ENCODE measurements around the gene C1orf115.

Gene C1orf115

GRCh38 chr1:220684890-220685289, 5.3 kb upstream of the C1orf115 start:
- Mint-ChIP-seq H3K27ac (no peak overlapping the region), H3K4me3 (no peak overlapping the region), H3K4me1 (ENCODE audit: low read depth) (peaks cover 3% of the 10 kb centered on the region), H3K36me3 (ENCODE audit: low read depth) (no peaks in the 10 kb centered on the region), H3K9me3 (no peaks in the 10 kb centered on the region), H3K27me3 (peaks cover 4% of the 10 kb centered on the region)

GRCh38 chr1:220685879-220686278, 4.3 kb upstream of the C1orf115 start:
- Mint-ChIP-seq H3K4me3 (no peak overlapping the region), H3K27ac (no peak overlapping the region), H3K36me3 (ENCODE audit: low read depth) (no peaks in the 10 kb centered on the region), H3K4me1 (ENCODE audit: low read depth) (peaks cover 5% of the 10 kb centered on the region), H3K27me3 (peaks cover 7% of the 10 kb centered on the region), H3K9me3 (no peaks in the 10 kb centered on the region)

DNA sequence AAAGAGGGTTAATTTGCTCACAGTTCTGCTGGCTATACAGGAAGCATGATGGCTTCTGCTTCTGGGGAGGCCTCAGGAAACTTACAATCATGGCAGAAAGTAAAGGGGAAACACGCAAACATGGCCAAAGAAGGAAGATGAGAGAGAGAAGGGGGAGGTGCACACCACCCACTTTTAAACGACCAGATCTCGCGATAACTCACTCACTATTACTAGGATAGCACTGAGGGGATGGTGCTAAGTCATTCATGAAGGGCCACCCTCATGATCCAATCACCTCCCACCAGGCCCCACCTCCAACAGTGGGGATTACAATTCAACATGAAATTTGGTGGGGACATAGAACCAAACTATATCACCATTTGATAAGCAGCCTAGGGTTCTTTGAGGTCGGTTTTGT, 2.4 kb upstream of the C1orf115 start:
- H3K27ac Mint-ChIP-seq: no peak overlapping the region
- peaks cover 5% of the 10 kb centered on the region for H3K4me1 Mint-ChIP-seq (ENCODE audit: low read depth)
- no peaks in the 10 kb centered on the region for H3K9me3 Mint-ChIP-seq
- H3K4me3 Mint-ChIP-seq: no peak overlapping the region
- H3K27me3 Mint-ChIP-seq: peaks cover 24% of the 10 kb centered on the region
- H3K36me3 Mint-ChIP-seq (ENCODE audit: low read depth): no peaks in the 10 kb centered on the region

DNA sequence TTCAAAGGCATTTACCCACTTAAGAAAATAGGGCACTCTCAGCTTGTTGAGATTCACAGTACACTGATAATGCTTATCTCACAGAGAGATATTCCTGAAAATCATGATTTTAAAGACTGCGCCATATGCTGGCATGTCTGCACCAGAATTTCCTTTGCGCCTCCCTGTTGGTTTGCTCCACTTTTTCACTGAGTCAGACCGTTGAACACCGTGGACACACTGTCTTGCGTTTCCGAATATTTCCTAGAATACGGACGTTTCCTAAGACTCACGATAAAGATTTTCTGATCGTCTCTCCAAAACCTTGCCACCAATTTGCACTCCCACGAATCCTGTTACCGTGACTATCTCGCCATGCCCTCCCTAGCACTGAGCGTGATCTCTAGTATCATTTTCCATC, 497 bp upstream of the C1orf115 start:
- H3K27ac Mint-ChIP-seq: no peak overlapping the region
- H3K27me3 Mint-ChIP-seq: peaks cover 28% of the 10 kb centered on the region
- H3K4me3 Mint-ChIP-seq: peak overlapping the region; percentile 79

DNA sequence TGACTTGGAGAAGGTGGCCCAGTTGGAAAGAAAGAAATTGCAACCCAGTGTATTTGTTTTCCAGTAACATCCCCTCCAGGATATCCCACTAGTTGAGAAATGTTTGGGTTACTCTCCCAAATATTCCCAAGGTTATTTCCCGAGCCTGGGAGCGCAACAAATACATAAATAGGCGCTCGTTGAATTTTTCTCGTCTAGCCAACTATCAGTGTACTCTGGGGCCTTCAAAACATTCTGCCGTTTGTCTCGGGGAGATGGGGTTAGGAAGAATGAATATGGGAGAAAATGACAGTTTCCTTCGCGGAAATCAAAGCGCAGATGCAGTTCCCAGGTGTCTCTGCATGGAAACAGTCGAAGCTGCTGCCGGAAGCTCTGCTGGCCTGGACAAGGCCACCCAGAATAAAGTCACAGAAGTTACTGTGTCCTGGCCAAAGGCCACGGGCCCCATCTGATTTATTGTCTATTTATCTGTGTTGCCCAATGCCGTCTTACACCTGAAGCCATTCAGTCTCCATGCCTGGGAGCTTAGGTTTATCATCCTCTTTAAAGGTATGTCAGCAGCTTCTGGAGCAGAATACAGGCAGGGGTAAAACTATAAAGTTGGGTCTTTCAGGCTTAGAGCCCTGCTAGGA, 1.0 kb downstream of the C1orf115 start:
- Mint-ChIP-seq H3K4me1 (ENCODE audit: low read depth) (peaks cover 5% of the 10 kb centered on the region), H3K9me3 (no peaks in the 10 kb centered on the region), H3K27ac (no peak overlapping the region), H3K36me3 (ENCODE audit: low read depth) (no peaks in the 10 kb centered on the region), H3K27me3 (peaks cover 28% of the 10 kb centered on the region), H3K4me3 (peak overlapping the region; percentile 49)

More for the DNA sequence above, 497 bp upstream of the C1orf115 start:
- no peaks in the 10 kb centered on the region for H3K9me3 Mint-ChIP-seq
- H3K4me1 Mint-ChIP-seq (ENCODE audit: low read depth): peaks cover 5% of the 10 kb centered on the region
- H3K36me3 Mint-ChIP-seq (ENCODE audit: low read depth): no peaks in the 10 kb centered on the region

DNA sequence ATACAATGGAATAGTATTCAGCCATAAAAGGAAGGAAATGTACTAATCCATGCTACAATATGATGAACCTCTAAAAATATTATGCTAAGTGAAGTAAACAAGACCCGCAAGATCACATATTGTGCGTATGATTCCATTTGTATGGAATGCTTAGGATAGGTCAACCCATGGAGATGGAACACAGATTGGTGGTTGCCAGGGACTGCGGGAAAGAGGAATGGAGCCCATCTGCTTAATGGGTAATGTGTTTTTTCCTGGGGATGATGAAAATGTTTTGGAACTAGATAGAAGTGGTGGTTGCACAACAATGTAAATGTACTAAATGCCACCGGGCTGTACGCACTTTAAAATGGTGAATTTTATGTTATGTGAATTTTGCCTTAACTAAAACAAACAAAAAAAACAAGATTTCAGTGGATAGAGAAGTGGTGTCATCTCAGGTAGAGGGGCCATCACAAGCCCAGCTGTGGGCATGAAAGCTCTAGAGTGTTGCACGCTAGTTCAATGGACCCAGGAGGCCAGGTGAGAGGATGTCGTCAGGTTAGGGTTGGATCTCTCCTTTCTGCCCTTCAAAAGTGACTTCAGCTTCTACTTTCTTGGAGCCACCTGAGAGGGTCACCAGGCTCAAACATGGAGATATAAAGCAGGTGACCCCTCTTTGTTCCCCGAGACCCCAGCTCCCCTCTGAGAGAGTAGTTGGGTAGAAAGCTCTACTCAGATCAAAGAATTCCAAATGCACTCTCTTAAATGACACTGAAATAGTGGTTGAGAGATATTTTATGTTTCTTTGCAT, 2.5 kb downstream of the C1orf115 start:
- H3K27me3 Mint-ChIP-seq: peaks cover 28% of the 10 kb centered on the region
- H3K9me3 Mint-ChIP-seq: no peaks in the 10 kb centered on the region
- H3K4me1 Mint-ChIP-seq (ENCODE audit: low read depth): peaks cover 5% of the 10 kb centered on the region
- no peaks in the 10 kb centered on the region for H3K36me3 Mint-ChIP-seq (ENCODE audit: low read depth)
- H3K27ac Mint-ChIP-seq: no peak overlapping the region
- no peak overlapping the region for H3K4me3 Mint-ChIP-seq

DNA sequence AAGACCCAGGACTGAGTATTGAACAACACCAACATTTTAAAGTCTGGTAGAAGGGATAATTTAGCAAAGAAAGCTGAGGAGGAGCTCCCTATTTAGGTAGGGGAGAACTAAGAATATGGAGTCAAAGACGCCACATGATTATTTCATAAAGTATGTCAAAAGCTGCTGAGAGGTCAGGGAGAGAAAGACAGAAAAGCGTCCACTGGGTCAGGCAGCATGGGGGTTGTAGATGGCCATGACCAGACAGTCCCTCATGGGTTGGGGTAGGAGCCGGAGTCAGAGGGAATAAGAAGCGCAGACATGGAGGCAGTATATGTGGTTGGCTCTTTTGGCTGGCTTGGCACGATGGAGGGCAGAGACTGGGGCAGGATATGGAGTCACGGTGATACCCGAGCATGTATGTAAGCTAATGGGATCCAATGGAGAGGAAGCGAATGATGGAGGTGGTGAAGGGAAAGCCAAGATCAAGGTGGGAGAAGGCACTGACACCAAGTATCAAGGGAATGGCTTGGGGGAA, 4.8 kb downstream of the C1orf115 start:
- Mint-ChIP-seq H3K27me3 (peaks cover 24% of the 10 kb centered on the region), H3K36me3 (ENCODE audit: low read depth) (no peaks in the 10 kb centered on the region), H3K4me1 (ENCODE audit: low read depth) (peaks cover 1% of the 10 kb centered on the region), H3K4me3 (no peak overlapping the region), H3K27ac (no peak overlapping the region), H3K9me3 (no peaks in the 10 kb centered on the region)

GRCh38 chr1:220695426-220695825, 5.3 kb downstream of the C1orf115 start:
- H3K4me3 Mint-ChIP-seq: no peak overlapping the region
- no peak overlapping the region for H3K27ac Mint-ChIP-seq
- H3K4me1 Mint-ChIP-seq (ENCODE audit: low read depth): no peaks in the 10 kb centered on the region
- H3K36me3 Mint-ChIP-seq (ENCODE audit: low read depth): no peaks in the 10 kb centered on the region
- no peaks in the 10 kb centered on the region for H3K9me3 Mint-ChIP-seq
- peaks cover 22% of the 10 kb centered on the region for H3K27me3 Mint-ChIP-seq

DNA sequence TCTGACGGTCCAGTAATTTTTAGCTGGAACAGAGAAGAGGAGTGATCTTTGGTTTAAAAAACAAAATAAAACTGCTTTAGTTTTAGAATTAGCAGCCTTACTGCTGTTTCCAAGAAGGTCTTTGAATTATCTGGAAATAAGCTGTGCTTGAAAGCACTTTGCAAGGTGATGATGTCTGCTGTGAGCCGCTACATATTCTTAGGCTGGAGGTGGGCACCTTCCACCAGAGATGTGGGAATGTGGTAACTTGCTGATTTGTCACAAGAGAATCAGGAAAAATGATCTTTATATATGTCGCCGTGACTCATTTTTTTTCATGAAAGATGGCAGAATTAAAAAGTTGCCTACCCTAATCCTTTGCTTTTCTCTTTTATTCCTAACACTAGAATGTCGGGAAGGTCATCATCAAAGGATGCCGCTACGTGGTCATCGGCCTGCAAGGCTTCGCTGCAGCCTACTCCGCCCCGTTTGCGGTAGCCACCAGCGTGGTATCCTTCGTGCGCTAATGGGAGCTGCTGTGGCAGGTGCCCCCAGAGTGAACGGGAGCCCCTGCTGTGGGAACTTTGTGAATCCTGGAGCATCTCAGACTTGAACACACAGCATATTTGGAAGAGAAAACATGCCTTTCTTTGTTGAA, 6.2 kb downstream of the C1orf115 start:
- Mint-ChIP-seq H3K9me3 (no peaks in the 10 kb centered on the region), H3K4me3 (no peak overlapping the region), H3K27ac (no peak overlapping the region), H3K4me1 (ENCODE audit: low read depth) (no peaks in the 10 kb centered on the region), H3K27me3 (peaks cover 17% of the 10 kb centered on the region), H3K36me3 (ENCODE audit: low read depth) (no peaks in the 10 kb centered on the region)

DNA sequence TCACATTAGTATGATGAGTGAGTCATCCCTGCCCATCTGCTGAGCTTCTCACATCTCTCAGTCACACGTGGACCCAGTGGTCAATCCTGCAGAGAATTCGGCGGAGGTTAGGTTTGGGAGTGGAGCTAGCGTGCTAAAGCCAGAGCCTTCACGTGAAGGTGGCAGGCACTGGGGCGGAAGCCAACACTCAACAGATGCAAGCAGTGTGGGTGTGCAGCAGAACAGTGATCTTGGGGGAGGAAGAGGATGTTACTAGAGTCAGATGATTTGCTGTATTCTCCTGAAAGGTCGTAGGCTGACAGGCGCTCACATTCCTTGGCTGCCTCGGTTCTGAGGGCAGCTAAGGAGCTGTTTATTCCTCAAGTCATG, 6.7 kb downstream of the C1orf115 start:
- no peaks in the 10 kb centered on the region for H3K36me3 Mint-ChIP-seq (ENCODE audit: low read depth)
- peaks cover 13% of the 10 kb centered on the region for H3K27me3 Mint-ChIP-seq

GRCh38 chr1:220697326-220697725, 7.2 kb downstream of the C1orf115 start:
- Mint-ChIP-seq H3K4me3 (no peak overlapping the region), H3K27me3 (peaks cover 14% of the 10 kb centered on the region), H3K9me3 (no peaks in the 10 kb centered on the region), H3K36me3 (ENCODE audit: low read depth) (no peaks in the 10 kb centered on the region), H3K4me1 (ENCODE audit: low read depth) (no peaks in the 10 kb centered on the region), H3K27ac (no peak overlapping the region)

More for the DNA sequence above, 6.7 kb downstream of the C1orf115 start:
- Mint-ChIP-seq H3K4me3 (no peak overlapping the region), H3K9me3 (no peaks in the 10 kb centered on the region), H3K4me1 (ENCODE audit: low read depth) (no peaks in the 10 kb centered on the region), H3K27ac (no peak overlapping the region)

GRCh38 chr1:220698607-220699016, 8.4 kb downstream of the C1orf115 start:
- H3K4me3 Mint-ChIP-seq: no peak overlapping the region
- no peak overlapping the region for H3K27ac Mint-ChIP-seq
- H3K9me3 Mint-ChIP-seq: no peaks in the 10 kb centered on the region
- H3K27me3 Mint-ChIP-seq: peaks cover 9% of the 10 kb centered on the region
- H3K4me1 Mint-ChIP-seq (ENCODE audit: low read depth): no peaks in the 10 kb centered on the region
- H3K36me3 Mint-ChIP-seq (ENCODE audit: low read depth): no peaks in the 10 kb centered on the region

DNA sequence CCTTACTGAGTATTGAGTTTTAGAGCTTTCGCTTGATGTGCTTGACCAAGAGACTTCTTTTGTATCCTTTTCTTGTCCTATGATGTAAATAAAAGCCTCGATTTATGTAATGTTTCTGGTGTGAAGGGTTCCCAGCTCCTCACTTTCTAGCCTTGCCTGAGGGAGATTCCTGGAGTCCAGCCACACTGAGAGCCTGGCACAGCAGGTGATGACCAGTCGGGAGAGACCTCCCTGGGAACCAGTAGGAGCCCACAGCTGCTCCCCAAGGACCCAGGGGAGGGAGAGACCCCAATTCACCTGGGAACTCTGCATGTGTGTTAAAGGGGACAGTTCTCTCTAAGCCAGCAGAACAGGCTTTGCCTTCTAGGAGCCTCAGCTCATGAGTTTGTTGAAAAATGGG, 8.9 kb downstream of the C1orf115 start:
- no peak overlapping the region for H3K27ac Mint-ChIP-seq
- H3K4me3 Mint-ChIP-seq: no peak overlapping the region
- H3K9me3 Mint-ChIP-seq: no peaks in the 10 kb centered on the region
- H3K36me3 Mint-ChIP-seq (ENCODE audit: low read depth): no peaks in the 10 kb centered on the region
- H3K4me1 Mint-ChIP-seq (ENCODE audit: low read depth): no peaks in the 10 kb centered on the region
- H3K27me3 Mint-ChIP-seq: peaks cover 9% of the 10 kb centered on the region

- Mint-ChIP-seq H3K4me3 (no peak overlapping the region), H3K36me3 (ENCODE audit: low read depth) (no peaks in the 10 kb centered on the region), H3K4me1 (ENCODE audit: low read depth) (no peaks in the 10 kb centered on the region), H3K27me3 (peaks cover 12% of the 10 kb centered on the region), H3K9me3 (no peaks in the 10 kb centered on the region), H3K27ac (no peak overlapping the region)
Observed at GRCh38 chr1:220700556-220701179, 10.5 kb downstream of the C1orf115 start.

DNA sequence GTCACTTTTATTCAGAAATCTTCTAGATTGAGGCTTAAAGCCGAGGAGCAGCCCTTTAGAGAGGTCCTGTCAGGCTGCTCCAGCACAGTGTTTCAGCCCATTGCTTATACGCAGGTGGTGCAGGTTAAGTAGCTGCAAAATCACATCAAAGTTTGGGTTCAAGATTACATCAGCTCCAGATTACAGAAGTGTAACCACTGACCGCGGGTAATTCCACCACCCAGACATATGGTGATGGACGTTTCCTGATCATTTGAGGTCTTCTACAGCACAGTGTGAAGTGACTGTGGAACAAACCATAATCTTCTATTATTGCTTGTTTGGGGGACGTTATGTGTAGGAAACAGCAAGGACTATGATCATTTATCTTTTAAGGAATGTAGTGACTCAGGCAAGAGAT, 11.8 kb downstream of the C1orf115 start:
- H3K9me3 Mint-ChIP-seq: no peaks in the 10 kb centered on the region
- H3K36me3 Mint-ChIP-seq (ENCODE audit: low read depth): no peaks in the 10 kb centered on the region
- no peak overlapping the region for H3K27ac Mint-ChIP-seq
- H3K27me3 Mint-ChIP-seq: peaks cover 16% of the 10 kb centered on the region
- no peaks in the 10 kb centered on the region for H3K4me1 Mint-ChIP-seq (ENCODE audit: low read depth)
- no peak overlapping the region for H3K4me3 Mint-ChIP-seq
